Measurements from ENCODE around the gene CUL2. TPM values are rescaled to one million over a fixed set of nuclear protein-coding genes. Genes with fewer than 3 reads are reported as not detected.

CUL2 gene
- total RNA-seq, 1 donor: 29.0 TPM

DNA sequence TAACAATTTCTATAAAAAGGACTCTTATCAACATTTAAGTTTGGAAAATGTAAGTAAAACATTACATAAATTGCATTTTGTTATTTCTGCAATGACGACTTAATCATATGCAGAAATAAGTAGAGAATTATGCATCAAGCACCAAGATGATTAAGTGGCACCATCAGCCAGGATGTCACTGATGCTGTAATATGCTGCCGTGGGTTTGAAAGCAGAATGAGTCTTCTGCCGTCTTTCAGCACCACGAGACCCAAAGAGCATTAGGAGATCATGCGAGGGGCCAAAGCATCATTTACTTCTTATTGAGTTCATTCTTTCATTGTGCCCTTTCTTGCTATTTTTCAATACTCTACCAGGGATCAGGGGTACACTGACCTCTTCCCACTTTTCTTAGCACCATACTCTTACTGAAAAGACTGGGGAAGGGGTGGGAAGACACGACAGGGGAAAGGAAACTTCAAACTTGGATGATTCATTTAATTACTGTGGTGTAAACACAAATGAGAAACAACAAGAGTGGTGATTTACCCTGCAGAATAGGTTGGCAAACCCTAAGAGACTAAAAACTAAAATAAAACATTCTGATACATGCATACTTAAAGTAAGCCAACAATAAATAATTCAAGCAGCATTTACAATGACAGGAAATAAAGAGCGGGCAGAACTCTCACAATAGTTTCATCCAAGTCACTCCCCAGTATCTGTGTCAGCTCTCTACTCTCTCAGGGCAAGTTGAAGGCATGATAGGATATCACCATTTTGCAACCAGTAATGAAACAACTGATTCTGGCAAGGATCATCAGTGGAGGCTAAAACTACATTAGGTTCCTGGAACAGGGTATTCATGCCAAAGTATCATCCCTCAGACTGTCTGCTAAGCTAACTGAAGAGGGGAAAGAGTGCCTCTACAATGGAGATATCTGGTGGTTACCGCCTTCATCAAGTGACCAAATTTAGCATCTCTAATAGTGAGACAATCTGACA lies 70.8 kb downstream of the CUL2 start:
- H3K4me2 ChIP-seq (ENCODE audit: insufficient read depth, low read length): no peak overlapping the region
- H3K4me1 ChIP-seq (ENCODE audit: insufficient read depth, low read length): no peaks in the 10 kb centered on the region
- no peak overlapping the region for H3K4me3 ChIP-seq (ENCODE audit: insufficient read depth, low read length)
- TF ChIP-seq, protein P1, sequence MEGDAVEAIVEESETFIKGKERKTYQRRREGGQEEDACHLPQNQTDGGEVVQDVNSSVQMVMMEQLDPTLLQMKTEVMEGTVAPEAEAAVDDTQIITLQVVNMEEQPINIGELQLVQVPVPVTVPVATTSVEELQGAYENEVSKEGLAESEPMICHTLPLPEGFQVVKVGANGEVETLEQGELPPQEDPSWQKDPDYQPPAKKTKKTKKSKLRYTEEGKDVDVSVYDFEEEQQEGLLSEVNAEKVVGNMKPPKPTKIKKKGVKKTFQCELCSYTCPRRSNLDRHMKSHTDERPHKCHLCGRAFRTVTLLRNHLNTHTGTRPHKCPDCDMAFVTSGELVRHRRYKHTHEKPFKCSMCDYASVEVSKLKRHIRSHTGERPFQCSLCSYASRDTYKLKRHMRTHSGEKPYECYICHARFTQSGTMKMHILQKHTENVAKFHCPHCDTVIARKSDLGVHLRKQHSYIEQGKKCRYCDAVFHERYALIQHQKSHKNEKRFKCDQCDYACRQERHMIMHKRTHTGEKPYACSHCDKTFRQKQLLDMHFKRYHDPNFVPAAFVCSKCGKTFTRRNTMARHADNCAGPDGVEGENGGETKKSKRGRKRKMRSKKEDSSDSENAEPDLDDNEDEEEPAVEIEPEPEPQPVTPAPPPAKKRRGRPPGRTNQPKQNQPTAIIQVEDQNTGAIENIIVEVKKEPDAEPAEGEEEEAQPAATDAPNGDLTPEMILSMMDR (IDR thresholded peaks at IDR 0.05; ENCODE audit: extremely low read depth, low read depth, low read length): no peak
- no peaks in the 10 kb centered on the region for H3K27me3 ChIP-seq (ENCODE audit: insufficient read depth, low read length)
- no peak for DNase-seq (ENCODE audit: insufficient read length, low spot score, missing footprints)
- peaks cover 25% of the 10 kb centered on the region for H3K36me3 ChIP-seq (ENCODE audit: insufficient read depth, low read length)
- no peaks in the 10 kb centered on the region for H3K79me2 ChIP-seq (ENCODE audit: insufficient read depth, low read length)
- H3K9me3 ChIP-seq (ENCODE audit: low read depth, low read length): no peaks in the 10 kb centered on the region
- no peak overlapping the region for H2AFZ ChIP-seq (ENCODE audit: low read length)
- no peaks in the 10 kb centered on the region for H4K20me1 ChIP-seq (ENCODE audit: insufficient read depth, low read length)
- no peak overlapping the region for H3K27ac ChIP-seq (ENCODE audit: low read depth, low read length)

DNA sequence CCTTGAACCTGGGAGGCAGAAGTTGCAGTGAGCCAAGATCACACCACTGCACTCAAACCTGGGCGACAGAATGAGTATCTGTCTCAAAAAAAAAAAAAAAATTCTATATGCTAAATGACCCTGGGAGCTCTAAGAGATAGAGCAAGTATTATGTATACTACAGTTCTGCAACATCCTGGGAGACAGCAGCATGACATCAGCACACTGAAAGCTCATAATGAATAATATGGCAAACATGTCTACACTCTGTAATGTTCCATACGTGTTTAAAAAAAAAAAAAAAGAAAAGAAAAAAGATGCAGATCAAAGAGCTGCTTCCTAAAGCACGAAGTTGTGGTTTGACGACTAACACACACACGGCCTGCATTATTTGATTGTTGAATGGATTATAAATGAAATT lies 72.5 kb downstream of the CUL2 start:
- no peak overlapping the region for H2AFZ ChIP-seq (ENCODE audit: low read length)
- no peaks in the 10 kb centered on the region for H3K9me3 ChIP-seq (ENCODE audit: low read depth, low read length)
- no peak overlapping the region for H3K4me3 ChIP-seq (ENCODE audit: insufficient read depth, low read length)
- no peaks in the 10 kb centered on the region for H4K20me1 ChIP-seq (ENCODE audit: insufficient read depth, low read length)
- peaks cover 15% of the 10 kb centered on the region for H3K36me3 ChIP-seq (ENCODE audit: insufficient read depth, low read length)
- no peaks in the 10 kb centered on the region for H3K27me3 ChIP-seq (ENCODE audit: insufficient read depth, low read length)
- no peaks in the 10 kb centered on the region for H3K79me2 ChIP-seq (ENCODE audit: insufficient read depth, low read length)
- TF ChIP-seq, protein P1 (IDR thresholded peaks at IDR 0.05; ENCODE audit: extremely low read depth, low read depth, low read length): no peak
- H3K4me2 ChIP-seq (ENCODE audit: insufficient read depth, low read length): no peak overlapping the region
- no peak overlapping the region for H3K27ac ChIP-seq (ENCODE audit: low read depth, low read length)
- DNase-seq (ENCODE audit: insufficient read length, low spot score, missing footprints): no peak
- no peaks in the 10 kb centered on the region for H3K4me1 ChIP-seq (ENCODE audit: insufficient read depth, low read length)

DNA sequence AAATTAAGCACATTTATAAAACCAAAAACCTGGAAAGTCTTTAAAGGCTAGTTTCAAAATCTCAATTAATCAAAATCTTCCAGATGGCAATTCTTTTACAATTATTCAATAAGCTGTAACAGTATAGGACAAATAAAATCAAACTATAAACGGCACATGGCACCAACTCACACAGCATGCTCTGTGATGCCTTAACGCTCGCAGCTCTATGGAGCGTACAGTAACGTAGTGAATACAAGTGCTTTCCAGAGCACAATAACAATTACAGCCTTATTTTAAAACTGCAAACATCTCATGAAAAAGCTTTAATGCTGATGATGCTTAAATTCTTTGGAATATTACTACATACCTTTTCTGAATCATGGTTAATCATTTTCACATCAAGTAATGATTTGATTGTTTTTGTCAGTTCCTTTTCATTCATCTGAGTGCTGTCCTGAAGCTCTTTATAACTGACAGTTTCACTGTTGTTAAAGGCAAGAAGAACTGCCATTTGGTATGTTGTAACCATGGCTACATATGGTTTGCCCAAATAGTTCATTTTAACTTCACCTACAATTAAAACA lies 74.2 kb downstream of the CUL2 start:
- DNase-seq (ENCODE audit: insufficient read length, low spot score, missing footprints): no peak
- H2AFZ ChIP-seq (ENCODE audit: low read length): no peak overlapping the region
- TF ChIP-seq, protein P1 (IDR thresholded peaks at IDR 0.05; ENCODE audit: extremely low read depth, low read depth, low read length): no peak

DNA sequence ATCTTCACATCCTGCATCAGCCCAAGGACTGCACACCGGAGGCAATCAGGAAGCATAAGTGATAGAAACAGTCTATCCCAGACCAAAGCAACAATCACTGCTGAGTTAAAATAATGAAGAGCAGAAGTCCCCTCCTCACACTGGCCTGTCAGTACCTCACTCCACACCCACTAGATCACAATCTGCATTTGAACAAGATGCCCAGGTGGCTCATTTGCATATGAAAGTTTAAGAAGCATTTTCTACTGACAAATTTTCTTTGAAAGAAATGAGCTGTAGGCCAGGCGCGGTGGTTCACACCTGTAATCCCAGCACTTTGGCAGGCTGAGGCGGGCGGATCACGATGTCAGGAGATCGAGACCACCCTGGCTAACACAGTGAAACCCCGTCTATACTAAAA lies 77.4 kb downstream of the CUL2 start:
- TF ChIP-seq, protein P1 (IDR thresholded peaks at IDR 0.05; ENCODE audit: extremely low read depth, low read depth, low read length): no peak

More for the DNA sequence above, 74.2 kb downstream of the CUL2 start:
- no peaks in the 10 kb centered on the region for H4K20me1 ChIP-seq (ENCODE audit: insufficient read depth, low read length)
- peaks cover 23% of the 10 kb centered on the region for H3K36me3 ChIP-seq (ENCODE audit: insufficient read depth, low read length)
- no peaks in the 10 kb centered on the region for H3K79me2 ChIP-seq (ENCODE audit: insufficient read depth, low read length)
- no peaks in the 10 kb centered on the region for H3K4me1 ChIP-seq (ENCODE audit: insufficient read depth, low read length)
- no peaks in the 10 kb centered on the region for H3K27me3 ChIP-seq (ENCODE audit: insufficient read depth, low read length)
- H3K4me2 ChIP-seq (ENCODE audit: insufficient read depth, low read length): no peak overlapping the region
- no peak overlapping the region for H3K27ac ChIP-seq (ENCODE audit: low read depth, low read length)
- no peaks in the 10 kb centered on the region for H3K9me3 ChIP-seq (ENCODE audit: low read depth, low read length)
- no peak overlapping the region for H3K4me3 ChIP-seq (ENCODE audit: insufficient read depth, low read length)

More for the DNA sequence above, 77.4 kb downstream of the CUL2 start:
- Histone ChIP-seq H2AFZ (ENCODE audit: low read length) (no peak overlapping the region), H3K79me2 (ENCODE audit: insufficient read depth, low read length) (no peaks in the 10 kb centered on the region), H3K27me3 (ENCODE audit: insufficient read depth, low read length) (no peaks in the 10 kb centered on the region), H3K4me1 (ENCODE audit: insufficient read depth, low read length) (no peaks in the 10 kb centered on the region), H4K20me1 (ENCODE audit: insufficient read depth, low read length) (no peaks in the 10 kb centered on the region), H3K36me3 (ENCODE audit: insufficient read depth, low read length) (peaks cover 27% of the 10 kb centered on the region), H3K4me2 (ENCODE audit: insufficient read depth, low read length) (no peak overlapping the region), H3K4me3 (ENCODE audit: insufficient read depth, low read length) (no peak overlapping the region), H3K9me3 (ENCODE audit: low read depth, low read length) (no peaks in the 10 kb centered on the region), H3K27ac (ENCODE audit: low read depth, low read length) (no peak overlapping the region)
- DNase-seq (ENCODE audit: insufficient read length, low spot score, missing footprints): no peak
